Urinary bladder (tissue), 4 donors: ENCODE data around the gene TMTC4. TPM values are rescaled to one million over a fixed set of nuclear protein-coding genes. Genes with fewer than 3 reads are reported as not detected.
"Not testable (repeated sequence)": the region's sequence is repeated elsewhere in the genome, so short reads cannot be mapped to it uniquely, and the experiment has no call there.

ENCODE experiments used
- DNase-seq: peaks from one replicate; pipeline ENCODE4 v3.0.0-alpha.2; 2015; ENCODE audit errors: extremely low spot score
- H3K27ac ChIP-seq: one replicate; pipeline ENCODE4 v1.5.1; 2013; ENCODE audit warnings: low read depth, mild to moderate bottlenecking, moderate library complexity
- H3K36me3 ChIP-seq: one replicate; pipeline ENCODE4 v1.6.1; 2013; ENCODE audit warnings: mild to moderate bottlenecking, moderate library complexity; ENCODE audit not compliant: insufficient read depth
- H3K4me1 ChIP-seq: one replicate; pipeline ENCODE4 v1.6.1; 2013; ENCODE audit warnings: mild to moderate bottlenecking, moderate library complexity; ENCODE audit not compliant: insufficient read depth
- H3K4me3 ChIP-seq: one replicate; pipeline ENCODE4 v1.5.1; 2013; ENCODE audit warnings: low read depth, low read length
- WGBS: extraction: QIAGEN DNeasy Blood & Tissue Kit; methylation state at CpG from one replicate; pipeline ENCODE4 v1.1.7; 2013; 5-methylcytosine and 5-hydroxymethylcytosine counted together
- polyA plus RNA-seq: library from polyadenylated mRNA; stranded (reverse); fragments of 200-250 nt; gene quantifications from one replicate; pipeline ENCODE4 v1.2.3, GENCODE V29; 2013
- total RNA-seq: library from RNA; depleted of rRNA; stranded (reverse); fragments of >200 nt; gene quantifications from one replicate; pipeline ENCODE4 v1.2.3, GENCODE V29; 2014
- donor health status: healthy with polysubstance abuse.
- donor health status: healthy.

The TMTC4 gene
- total and polyA plus RNA-seq, 2 donors = 14.0 to 29.7 TPM

- H3K27ac ChIP-seq = no peak overlapping the region
- no peak overlapping the region for H3K4me3 ChIP-seq
- no peaks in the 10 kb centered on the region for H3K4me1 ChIP-seq
- 77% methylated on average over 2 of the region's 2 CpGs for WGBS
- DNase-seq = no peak
- H3K36me3 ChIP-seq = peaks cover 3% of the 10 kb centered on the region
Observed at GRCh38 chr13:100633461-100633860, 41.1 kb downstream of the TMTC4 start.

GRCh38 chr13:100630555-100630954 is 44.0 kb downstream of the TMTC4 start:
- H3K4me3 ChIP-seq = no peak overlapping the region
- 80% methylated on average over 8 of the region's 8 CpGs for WGBS
- no peak overlapping the region for H3K27ac ChIP-seq
- H3K4me1 ChIP-seq = no peaks in the 10 kb centered on the region
- H3K36me3 ChIP-seq = no peaks in the 10 kb centered on the region
- DNase-seq = no peak

- Histone ChIP-seq H3K36me3 (no peaks in the 10 kb centered on the region), H3K4me3 (no peak overlapping the region), H3K27ac (no peak overlapping the region), H3K4me1 (no peaks in the 10 kb centered on the region)
- no peak for DNase-seq
- WGBS = 84% methylated on average over 15 of the region's 15 CpGs
Observed at GRCh38 chr13:100627120-100627519, 47.5 kb downstream of the TMTC4 start.

GRCh38 chr13:100625447-100625846 is 49.1 kb downstream of the TMTC4 start:
- Histone ChIP-seq H3K4me3 (no peak overlapping the region), H3K36me3 (no peaks in the 10 kb centered on the region), H3K4me1 (no peaks in the 10 kb centered on the region), H3K27ac (no peak overlapping the region)
- no peak for DNase-seq
- 61% methylated on average over 9 of the region's 9 CpGs for WGBS

- Histone ChIP-seq H3K36me3 (no peaks in the 10 kb centered on the region), H3K27ac (no peak overlapping the region), H3K4me1 (no peaks in the 10 kb centered on the region), H3K4me3 (no peak overlapping the region)
- 86% methylated on average over 4 of the region's 4 CpGs for WGBS
- DNase-seq = no peak
Observed at GRCh38 chr13:100620792-100621191, 53.8 kb downstream of the TMTC4 start.

- Histone ChIP-seq H3K36me3 (no peaks in the 10 kb centered on the region), H3K27ac (no peak overlapping the region), H3K4me1 (no peaks in the 10 kb centered on the region), H3K4me3 (no peak overlapping the region)
- no peak for DNase-seq
- 93% methylated on average over 2 of the region's 2 CpGs for WGBS
Observed at GRCh38 chr13:100619940-100620339, 54.7 kb downstream of the TMTC4 start.

- WGBS = 96% methylated on average over 22 of the region's 24 CpGs
- not testable (repeated sequence) for H3K27ac ChIP-seq, H3K4me1 ChIP-seq, H3K36me3 ChIP-seq, DNase-seq, H3K4me3 ChIP-seq
Observed at GRCh38 chr13:100618897-100619296, 55.7 kb downstream of the TMTC4 start.

- WGBS = 85% methylated on average over 5 of the region's 5 CpGs
- no peak for DNase-seq
- Histone ChIP-seq H3K4me3 (no peak overlapping the region), H3K36me3 (no peaks in the 10 kb centered on the region), H3K4me1 (no peaks in the 10 kb centered on the region), H3K27ac (no peak overlapping the region)
Observed at GRCh38 chr13:100613031-100613430, 61.6 kb downstream of the TMTC4 start.

GRCh38 chr13:100611678-100612492 is 62.7 kb downstream of the TMTC4 start:
- Histone ChIP-seq H3K4me3 (no peak overlapping the region), H3K27ac (no peak overlapping the region), H3K4me1 (no peaks in the 10 kb centered on the region), H3K36me3 (no peaks in the 10 kb centered on the region)
- DNase-seq = no peak
- WGBS = 71% methylated on average over 9 of the region's 9 CpGs

GRCh38 chr13:100610391-100611347 is 63.9 kb downstream of the TMTC4 start:
- 70% methylated on average over 6 of the region's 6 CpGs for WGBS

GRCh38 chr13:100608906-100609305 is 65.7 kb downstream of the TMTC4 start:
- H3K36me3 ChIP-seq = no peaks in the 10 kb centered on the region
- H3K4me3 ChIP-seq = no peak overlapping the region
- H3K27ac ChIP-seq = no peak overlapping the region
- H3K4me1 ChIP-seq = no peaks in the 10 kb centered on the region
- no peak for DNase-seq
- 78% methylated on average over 6 of the region's 6 CpGs for WGBS

More at GRCh38 chr13:100610391-100611347, 63.9 kb downstream of the TMTC4 start:
- no peak overlapping the region for H3K4me3 ChIP-seq
- no peaks in the 10 kb centered on the region for H3K4me1 ChIP-seq
- H3K27ac ChIP-seq = no peak overlapping the region
- no peak for DNase-seq
- no peaks in the 10 kb centered on the region for H3K36me3 ChIP-seq

- no peaks in the 10 kb centered on the region for H3K4me1 ChIP-seq
- H3K27ac ChIP-seq = no peak overlapping the region
- DNase-seq = no peak
- H3K4me3 ChIP-seq = no peak overlapping the region
- WGBS = 91% methylated on average over 3 of the region's 3 CpGs
- no peaks in the 10 kb centered on the region for H3K36me3 ChIP-seq
Observed at GRCh38 chr13:100608489-100608888, 66.1 kb downstream of the TMTC4 start.

- WGBS = 55% methylated on average over 5 of the region's 5 CpGs
- DNase-seq = no peak
- no peaks in the 10 kb centered on the region for H3K36me3 ChIP-seq
- no peak overlapping the region for H3K27ac ChIP-seq
- H3K4me3 ChIP-seq = no peak overlapping the region
- H3K4me1 ChIP-seq = no peaks in the 10 kb centered on the region
Observed at GRCh38 chr13:100604918-100605710, 69.5 kb downstream of the TMTC4 start.
